AG08395 (cell line): Measurements from ENCODE around the gene NOM1.
"Not testable (repeated sequence)": the region's sequence is repeated elsewhere in the genome, so short reads cannot be mapped to it uniquely, and the experiment has no call there.

Source experiments
- DNase-seq: peaks from one replicate; pipeline ENCODE4 v3.0.0; 2012; ENCODE audit warnings: mixed read lengths, low spot score

NOM1 gene

GRCh38 chr7:156941393-156942182, 7.9 kb upstream of the NOM1 start:
- DNase-seq: no peak

GRCh38 chr7:156942708-156943090, 6.8 kb upstream of the NOM1 start:
- no peak for DNase-seq

GRCh38 chr7:156943091-156944041, 6.1 kb upstream of the NOM1 start:
- DNase-seq: no peak

GRCh38 chr7:156944876-156945275, 4.6 kb upstream of the NOM1 start:
- DNase-seq: no peak

- DNase-seq: no peak
These were observed 2.2 kb upstream of the NOM1 start for GRCh38 chr7:156947120-156947843.

GRCh38 chr7:156948361-156948760, 1.2 kb upstream of the NOM1 start:
- no peak for DNase-seq

- peak; percentile 31 for DNase-seq
These were observed 908 bp downstream of the NOM1 start for GRCh38 chr7:156950381-156950858.

GRCh38 chr7:156953215-156953614, 3.7 kb downstream of the NOM1 start:
- DNase-seq: not testable (repeated sequence)

GRCh38 chr7:156954941-156955340, 5.4 kb downstream of the NOM1 start:
- no peak for DNase-seq

- DNase-seq: no peak
These were observed 7.2 kb downstream of the NOM1 start for GRCh38 chr7:156956727-156957126.

- no peak for DNase-seq
These were observed 12.6 kb downstream of the NOM1 start for GRCh38 chr7:156962145-156962544.

GRCh38 chr7:156962897-156963296, 13.4 kb downstream of the NOM1 start:
- DNase-seq: no peak

- DNase-seq: no peak
These were observed 14.0 kb downstream of the NOM1 start for GRCh38 chr7:156963472-156963871.

- DNase-seq: no peak
These were observed 15.5 kb downstream of the NOM1 start for GRCh38 chr7:156964971-156965370.

- DNase-seq: no peak
These were observed 16.9 kb downstream of the NOM1 start for GRCh38 chr7:156966387-156966786.

- DNase-seq: no peak
These were observed 18.7 kb downstream of the NOM1 start for GRCh38 chr7:156968183-156968582.

- DNase-seq: no peak
These were observed 20.5 kb downstream of the NOM1 start for GRCh38 chr7:156969972-156970420.

- DNase-seq: no peak
These were observed 26.1 kb downstream of the NOM1 start for GRCh38 chr7:156975620-156976019.

- no peak for DNase-seq
These were observed 29.6 kb downstream of the NOM1 start for GRCh38 chr7:156979007-156979606.

GRCh38 chr7:156979711-156980110, 30.2 kb downstream of the NOM1 start:
- no peak for DNase-seq

- peak; percentile 77 for DNase-seq
These were observed 34.8 kb downstream of the NOM1 start for GRCh38 chr7:156984174-156984891.
